BE2C (cell line): ENCODE measurements around the gene POU6F2.

Experiments used
- DNase-seq: peaks from one replicate; pipeline ENCODE4 v3.0.0-alpha.2; 2020
- H3K27me3 ChIP-seq: fragments of 250-450 bp; sonication (Bioruptor Pico); 2 replicates; pipeline ENCODE4 v1.5.1; 2020; ENCODE audit warnings: mild to moderate bottlenecking
- H3K36me3 ChIP-seq: fragments of 250-450 bp; sonication (Bioruptor Pico); 2 replicates; pipeline ENCODE4 v1.5.1; 2020; ENCODE audit warnings: mild to moderate bottlenecking
- H3K4me1 ChIP-seq: fragments of 250-450 bp; sonication (Bioruptor Pico); 2 replicates; pipeline ENCODE4 v1.5.1; 2020
- H3K4me3 ChIP-seq: 2 replicates; pipeline ENCODE4 v1.5.1; 2011; ENCODE audit warnings: low read depth, low read length
- H3K9me3 ChIP-seq: fragments of 250-450 bp; sonication (Bioruptor Pico); 2 replicates; pipeline ENCODE4 v1.5.1; 2020
- CTCF ChIP-seq: IDR thresholded peaks from 2 replicates; pipeline ENCODE4 v1.5.1; 2012; ENCODE audit warnings: mild to moderate bottlenecking, low read depth, low read length

Gene POU6F2

GRCh38 chr7:39095875-39096619 lies 118.3 kb downstream of the POU6F2 start:
- DNase-seq = no peak
- Histone ChIP-seq H3K4me1 (no peaks in the 10 kb centered on the region), H3K9me3 (no peaks in the 10 kb centered on the region), H3K27me3 (no peaks in the 10 kb centered on the region; the same call in none of the 2 replicates), H3K4me3 (no peak overlapping the region), H3K36me3 (no peaks in the 10 kb centered on the region)
- TF ChIP-seq CTCF = no peak

GRCh38 chr7:39098506-39098905 lies 120.8 kb downstream of the POU6F2 start:
- no peaks in the 10 kb centered on the region for H3K36me3 ChIP-seq
- no peaks in the 10 kb centered on the region for H3K9me3 ChIP-seq
- no peaks in the 10 kb centered on the region for H3K4me1 ChIP-seq
- TF ChIP-seq CTCF = no peak
- no peak overlapping the region for H3K4me3 ChIP-seq
- DNase-seq = no peak
- no peaks in the 10 kb centered on the region; the same call in none of the 2 replicates for H3K27me3 ChIP-seq

- Histone ChIP-seq H3K4me1 (no peaks in the 10 kb centered on the region), H3K36me3 (no peaks in the 10 kb centered on the region), H3K4me3 (no peak overlapping the region), H3K9me3 (no peaks in the 10 kb centered on the region), H3K27me3 (no peaks in the 10 kb centered on the region; the same call in none of the 2 replicates)
- no peak for DNase-seq
- TF ChIP-seq CTCF = no peak
Measured at GRCh38 chr7:39099146-39099545, 121.4 kb downstream of the POU6F2 start.

- DNase-seq = no peak
- no peak for TF ChIP-seq CTCF
- H3K27me3 ChIP-seq = no peaks in the 10 kb centered on the region; the same call in 1 of the 2 replicates
- H3K4me3 ChIP-seq = no peak overlapping the region
- H3K36me3 ChIP-seq = no peaks in the 10 kb centered on the region
- H3K4me1 ChIP-seq = no peaks in the 10 kb centered on the region
- no peaks in the 10 kb centered on the region for H3K9me3 ChIP-seq
Measured at GRCh38 chr7:39100270-39100669, 122.6 kb downstream of the POU6F2 start.

GRCh38 chr7:39102234-39102633 lies 124.5 kb downstream of the POU6F2 start:
- H3K36me3 ChIP-seq = no peaks in the 10 kb centered on the region
- H3K4me1 ChIP-seq = no peaks in the 10 kb centered on the region
- no peak overlapping the region for H3K4me3 ChIP-seq
- TF ChIP-seq CTCF = no peak
- no peak for DNase-seq
- H3K27me3 ChIP-seq = no peaks in the 10 kb centered on the region; the same call in 1 of the 2 replicates
- H3K9me3 ChIP-seq = no peaks in the 10 kb centered on the region

GRCh38 chr7:39105720-39106119 lies 128.0 kb downstream of the POU6F2 start:
- Histone ChIP-seq H3K27me3 (no peaks in the 10 kb centered on the region), H3K9me3 (no peaks in the 10 kb centered on the region), H3K36me3 (no peaks in the 10 kb centered on the region), H3K4me3 (no peak overlapping the region), H3K4me1 (no peaks in the 10 kb centered on the region)
- no peak for TF ChIP-seq CTCF
- no peak for DNase-seq
